Natural killer cell (primary cell): ENCODE measurements around the gene ESR1. TPM values are rescaled to one million over a fixed set of nuclear protein-coding genes. Genes with fewer than 3 reads are reported as not detected.

Source experiments
- ATAC-seq, 3 donors: fragments of 150-1000 bp in 2 of 3; fragments of 200-7000 bp in 1 of 3; cut with Tn5 transposase; 1 replicate in 1 of 3; 2 replicates in 2 of 3; pipeline ENCODE4 v1.10.0; 2021; ENCODE audit warnings: mild to moderate bottlenecking in 2 of 3, moderate library complexity in 2 of 3
- DNase-seq, 2 donors: peaks; one replicate each; pipeline versions ENCODE4 v3.0.0 to v3.0.0-alpha.2; 2013 to 2021; ENCODE audit warnings: mixed read lengths in 1 of 2
- H3K27ac ChIP-seq: one replicate; pipeline ENCODE4 v1.5.1; 2013; ENCODE audit warnings: mild to moderate bottlenecking, low read length
- H3K27me3 ChIP-seq: one replicate; pipeline ENCODE4 v1.6.1; 2013; ENCODE audit warnings: low read length; ENCODE audit not compliant: control insufficient read depth, insufficient read depth
- H3K36me3 ChIP-seq: one replicate; pipeline ENCODE4 v1.6.1; 2013; ENCODE audit warnings: low read length; ENCODE audit not compliant: control insufficient read depth, insufficient read depth
- H3K4me1 ChIP-seq: one replicate; pipeline ENCODE4 v1.6.1; 2013; ENCODE audit warnings: low read length; ENCODE audit not compliant: control insufficient read depth, insufficient read depth
- H3K4me3 ChIP-seq: one replicate; pipeline ENCODE4 v1.5.1; 2013; ENCODE audit warnings: low read length
- H3K9me3 ChIP-seq: one replicate; pipeline ENCODE4 v1.6.1; 2013; ENCODE audit warnings: low read length; ENCODE audit not compliant: control insufficient read depth, insufficient read depth
- H3K27ac Mint-ChIP-seq, 2 donors: one replicate each; pipeline ENCODE4 v1.8.0; 2022; ENCODE audit warnings: mild to moderate bottlenecking in 2 of 2, mixed read lengths in 2 of 2, moderate library complexity in 1 of 2
- H3K27me3 Mint-ChIP-seq, 2 donors: one replicate each; pipeline ENCODE4 v1.8.0; 2022; ENCODE audit warnings: low read depth in 2 of 2, mixed read lengths in 2 of 2
- H3K36me3 Mint-ChIP-seq: one replicate; pipeline ENCODE4 v1.8.0; 2022; ENCODE audit warnings: mixed read lengths
- H3K4me1 Mint-ChIP-seq, 2 donors: one replicate each; pipeline ENCODE4 v1.8.0; 2022; ENCODE audit warnings: mixed read lengths in 2 of 2
- H3K4me3 Mint-ChIP-seq: one replicate; pipeline ENCODE4 v1.8.0; 2022; ENCODE audit warnings: mild to moderate bottlenecking, moderate library complexity, mixed read lengths
- H3K9me3 Mint-ChIP-seq, 2 donors: one replicate each; pipeline ENCODE4 v1.8.0; 2022; ENCODE audit warnings: mixed read lengths in 2 of 2
- WGBS: methylation state at CpG from one replicate; pipeline ENCODE4 v1.1.7; 2013; ENCODE audit warnings: missing lambda C conversion rate; ENCODE audit not compliant: insufficient coverage; 5-methylcytosine and 5-hydroxymethylcytosine counted together
- intact Hi-C: fragments of 100-400 bp; cut with micrococcal nuclease; formaldehyde crosslinking; loops from one replicate; pipeline ENCODE4 v1.14.2; 2022
- total RNA-seq, 4 donors: library from RNA; stranded (reverse); fragments of 120-200 nt in 1 of 4; gene quantifications; one replicate each; pipeline versions ENCODE4 v1.2.3 to v1.2.4, GENCODE V29; 2013 to 2022
- TF ChIP-seq, protein P1 (sequence below): fragments of 200-600 bp; IDR thresholded peaks from one replicate; pipeline ENCODE4 v1.8.0; 2022; ENCODE audit warnings: antibody characterized with exemption

ESR1 gene
- total RNA-seq, 3 donors from 2014 or later (not counting 1 experiment from before 2014, with no cell fraction given) = 0.11 to 0.64 (median 0.60) TPM

DNA sequence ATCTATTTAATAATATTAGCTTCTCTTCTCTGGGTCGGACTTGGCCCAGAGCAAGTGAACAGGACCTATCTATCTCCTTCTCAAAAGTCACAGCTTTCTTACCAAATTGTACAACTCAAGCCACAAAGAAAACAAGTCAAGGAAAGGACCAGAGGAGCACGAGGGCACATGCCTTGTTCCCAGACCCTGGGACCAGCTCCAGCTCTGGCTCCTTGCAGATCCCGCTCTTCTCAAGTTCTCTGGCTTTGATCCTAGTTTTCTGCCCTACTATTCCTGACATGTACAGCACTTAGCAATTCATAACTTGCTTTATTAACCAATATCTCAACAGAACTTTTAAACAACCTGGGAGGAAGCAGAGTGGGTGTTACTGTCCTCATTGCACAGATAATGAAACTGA is 185.9 kb downstream of the ESR1 start:
- DNase-seq = no peak
- Mint-ChIP-seq H3K9me3 (peaks cover 0 to 2% of the 10 kb centered on the region in 2 donors), H3K36me3 (no peaks in the 10 kb centered on the region), H3K27me3 (peaks cover 6 to 13% of the 10 kb centered on the region in 2 donors), H3K27ac (no peak overlapping the region), H3K4me1 (no peaks in the 10 kb centered on the region), H3K4me3 (no peak overlapping the region)
- TF ChIP-seq, protein P1, sequence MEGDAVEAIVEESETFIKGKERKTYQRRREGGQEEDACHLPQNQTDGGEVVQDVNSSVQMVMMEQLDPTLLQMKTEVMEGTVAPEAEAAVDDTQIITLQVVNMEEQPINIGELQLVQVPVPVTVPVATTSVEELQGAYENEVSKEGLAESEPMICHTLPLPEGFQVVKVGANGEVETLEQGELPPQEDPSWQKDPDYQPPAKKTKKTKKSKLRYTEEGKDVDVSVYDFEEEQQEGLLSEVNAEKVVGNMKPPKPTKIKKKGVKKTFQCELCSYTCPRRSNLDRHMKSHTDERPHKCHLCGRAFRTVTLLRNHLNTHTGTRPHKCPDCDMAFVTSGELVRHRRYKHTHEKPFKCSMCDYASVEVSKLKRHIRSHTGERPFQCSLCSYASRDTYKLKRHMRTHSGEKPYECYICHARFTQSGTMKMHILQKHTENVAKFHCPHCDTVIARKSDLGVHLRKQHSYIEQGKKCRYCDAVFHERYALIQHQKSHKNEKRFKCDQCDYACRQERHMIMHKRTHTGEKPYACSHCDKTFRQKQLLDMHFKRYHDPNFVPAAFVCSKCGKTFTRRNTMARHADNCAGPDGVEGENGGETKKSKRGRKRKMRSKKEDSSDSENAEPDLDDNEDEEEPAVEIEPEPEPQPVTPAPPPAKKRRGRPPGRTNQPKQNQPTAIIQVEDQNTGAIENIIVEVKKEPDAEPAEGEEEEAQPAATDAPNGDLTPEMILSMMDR = no peak
- no peaks in the 10 kb centered on the region for H3K9me3 ChIP-seq
- no peak overlapping the region for H3K27ac ChIP-seq
- ATAC-seq = no peak
- H3K4me1 ChIP-seq = no peaks in the 10 kb centered on the region
- no peak overlapping the region for H3K4me3 ChIP-seq
- intact Hi-C loops = no loop called here
- 90% methylated on average over 3 of the region's 3 CpGs for WGBS
- H3K27me3 ChIP-seq = no peaks in the 10 kb centered on the region
- H3K36me3 ChIP-seq = no peaks in the 10 kb centered on the region

DNA sequence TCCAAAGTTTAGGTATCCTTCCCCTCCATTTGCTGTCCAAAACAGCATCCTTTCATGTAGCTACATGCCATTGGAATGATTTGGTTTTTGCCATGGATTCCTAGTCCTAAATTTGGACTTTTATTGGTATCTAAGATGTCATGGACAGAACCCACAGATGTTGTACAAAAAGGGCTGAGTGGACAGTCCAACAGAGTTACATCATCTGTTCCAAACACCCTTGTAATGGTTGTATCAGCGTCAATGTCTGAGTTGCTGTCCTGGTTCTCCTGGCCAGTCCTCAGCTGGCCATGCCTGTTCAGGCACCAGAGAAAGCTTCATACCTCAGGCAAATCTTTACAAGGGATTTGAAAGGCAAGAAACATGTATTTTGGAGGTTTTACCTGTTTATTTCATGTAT is 191.3 kb downstream of the ESR1 start:
- no peak overlapping the region for H3K4me3 Mint-ChIP-seq
- Histone ChIP-seq H3K27me3 (no peaks in the 10 kb centered on the region), H3K36me3 (no peaks in the 10 kb centered on the region), H3K4me1 (no peaks in the 10 kb centered on the region), H3K4me3 (no peak overlapping the region), H3K9me3 (no peaks in the 10 kb centered on the region), H3K27ac (no peak overlapping the region)
- WGBS = 100% methylated on average over 1 of the region's 1 CpG
- no peaks in the 10 kb centered on the region for H3K36me3 Mint-ChIP-seq
- no peak overlapping the region for H3K27ac Mint-ChIP-seq
- intact Hi-C loops = no loop called here
- ATAC-seq (no peak), DNase-seq (no peak)
- TF ChIP-seq, protein P1 = no peak
- H3K4me1 Mint-ChIP-seq = no peaks in the 10 kb centered on the region
- peaks cover 0 to 2% of the 10 kb centered on the region in 2 donors for H3K9me3 Mint-ChIP-seq
- H3K27me3 Mint-ChIP-seq = peaks cover 3 to 6% of the 10 kb centered on the region in 2 donors

DNA sequence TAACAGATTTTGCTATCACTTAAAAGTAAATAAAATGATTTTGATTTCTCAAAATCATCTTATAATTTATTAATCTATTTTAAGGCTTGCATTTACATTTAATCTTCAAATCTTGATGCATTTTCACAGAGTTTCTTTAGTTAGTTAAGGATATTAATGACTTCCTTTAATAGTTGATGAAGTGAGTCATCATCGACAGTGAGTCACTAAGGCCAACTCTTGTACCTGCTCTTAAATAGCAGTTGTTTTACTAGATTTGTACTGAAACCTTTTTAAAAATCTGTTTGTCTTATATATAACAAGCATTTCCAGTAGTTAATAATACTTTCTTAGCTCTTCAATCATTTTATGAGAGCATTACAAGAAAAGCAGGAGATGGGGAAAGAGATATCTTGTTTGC is 191.7 kb downstream of the ESR1 start:
- no peak overlapping the region for H3K4me3 ChIP-seq
- H3K27me3 ChIP-seq = no peaks in the 10 kb centered on the region
- no peak for DNase-seq
- ATAC-seq = no peak
- TF ChIP-seq, protein P1 = no peak
- Mint-ChIP-seq H3K4me1 (no peaks in the 10 kb centered on the region), H3K36me3 (no peaks in the 10 kb centered on the region), H3K4me3 (no peak overlapping the region), H3K9me3 (peaks cover 0 to 2% of the 10 kb centered on the region in 2 donors), H3K27ac (no peak overlapping the region), H3K27me3 (peaks cover 3 to 6% of the 10 kb centered on the region in 2 donors)
- H3K36me3 ChIP-seq = no peaks in the 10 kb centered on the region
- H3K4me1 ChIP-seq = no peaks in the 10 kb centered on the region
- intact Hi-C loops = no loop called here
- 88% methylated on average over 1 of the region's 1 CpG for WGBS
- H3K9me3 ChIP-seq = no peaks in the 10 kb centered on the region
- H3K27ac ChIP-seq = no peak overlapping the region

- Mint-ChIP-seq H3K27me3 (peaks cover 3 to 5% of the 10 kb centered on the region in 2 donors), H3K36me3 (no peaks in the 10 kb centered on the region), H3K9me3 (no peaks in the 10 kb centered on the region), H3K4me3 (no peak overlapping the region), H3K4me1 (no peaks in the 10 kb centered on the region), H3K27ac (no peak overlapping the region)
- Histone ChIP-seq H3K4me3 (no peak overlapping the region), H3K9me3 (no peaks in the 10 kb centered on the region), H3K27me3 (no peaks in the 10 kb centered on the region), H3K27ac (no peak overlapping the region), H3K36me3 (no peaks in the 10 kb centered on the region), H3K4me1 (no peaks in the 10 kb centered on the region)
- TF ChIP-seq, protein P1 = no peak
- intact Hi-C loops = no loop called here
- DNase-seq (no peak), ATAC-seq (no peak)
Observed at GRCh38 chr6:152001408-152001807, 193.9 kb downstream of the ESR1 start.
